K562 (cell line): ENCODE results near the gene DENND4C. TPM values are rescaled to one million over a fixed set of nuclear protein-coding genes. Genes with fewer than 3 reads are reported as not detected.

Source experiments
- ATAC-seq: fragments of 200-7000 bp; cut with Tn5 transposase; 3 replicates; pipeline ENCODE4 v1.9.1; 2020; ENCODE audit warnings: moderate library complexity
- BruUV-seq: library from RNA; stranded (reverse); fragments of 400-500 nt; replicated peaks from 2 replicates; lab custom pipeline; 2021; lab: Mats Ljungman, UMichigan
- CTCF ChIA-PET: fragments of 300-600 bp; formaldehyde crosslinking; extraction: SDS; loops from one replicate; lab custom pipeline; 2021; ENCODE audit warnings: low intra/inter-chr PET ratio; lab: Yijun Ruan, JAX
- POLR2A ChIA-PET: fragments of 300-600, 350-650 bp; sonication (Branson Sonifier 250); formaldehyde crosslinking; extraction: SDS; loops from one replicate; lab custom pipeline; 2021; ENCODE audit warnings: antibody characterized with exemption, inconsistent platforms; lab: Yijun Ruan, JAX
- DNase-seq, 4 experiments: peaks; one replicate each; pipeline versions ENCODE4 v3.0.0 to v3.0.0-alpha.2; 2011 to 2018; ENCODE audit warnings: low spot score in 3 of 4, mixed read lengths in 3 of 4; ENCODE audit errors: extremely low read depth in 1 of 4
- FAIRE-seq: peaks from 2 replicates; lab custom pipeline; 2011; peaks lifted over from hg19 to GRCh38; lab: Jason Lieb, UNC
- H2AFZ ChIP-seq: 2 replicates; pipeline ENCODE4 v1.6.0; 2011; ENCODE audit warnings: low read depth, low read length, control low read depth, inconsistent platforms
- H3K27ac ChIP-seq: fragments of 200-600 bp; 3 replicates; pipeline ENCODE4 v1.8.0; 2011; ENCODE audit warnings: low read depth, mild to moderate bottlenecking, control low read depth, inconsistent platforms, low read length, moderate library complexity, mixed read lengths; ENCODE audit errors: extremely low read depth
- H3K27me3 ChIP-seq, 2 experiments: fragments of 300-600 bp in 1 of 2; 2 replicates in 1 of 2; 3 replicates in 1 of 2; pipeline versions ENCODE4 v1.6.0 to v1.8.0; 2011; ENCODE audit warnings: inconsistent platforms in 2 of 2, low read length in 2 of 2, mild to moderate bottlenecking in 1 of 2, mixed read lengths in 1 of 2, moderate library complexity in 1 of 2; ENCODE audit not compliant: control insufficient read depth in 2 of 2, insufficient read depth in 2 of 2
- H3K36me3 ChIP-seq: fragments of 300-600 bp; 3 replicates; pipeline ENCODE4 v1.8.0; 2011; ENCODE audit warnings: mild to moderate bottlenecking, low read length, inconsistent platforms; ENCODE audit not compliant: control insufficient read depth, insufficient read depth
- H3K4me1 ChIP-seq, 2 experiments: fragments of 200-600 bp in 1 of 2; replicated peaks in 1 of 2; 2 replicates in 1 of 2; 3 replicates in 1 of 2; pipeline versions ENCODE4 v1.5.1 to v1.8.0; 2011; ENCODE audit warnings: inconsistent platforms in 2 of 2, low read length in 2 of 2, mild to moderate bottlenecking in 1 of 2, mixed read lengths in 1 of 2, moderate library complexity in 1 of 2; ENCODE audit not compliant: control insufficient read depth in 2 of 2, insufficient read depth in 2 of 2
- H3K4me2 ChIP-seq: 2 replicates; pipeline ENCODE4 v1.6.1; 2011; ENCODE audit warnings: low read length, control low read depth, inconsistent platforms, mixed read lengths; ENCODE audit not compliant: insufficient read depth
- H3K4me3 ChIP-seq: fragments of 200-600 bp; sonication (generic), shearing (Covaris generic); 2 replicates; pipeline ENCODE4 v1.5.1; 2016; ENCODE audit warnings: control low read depth, inconsistent platforms
- H3K79me2 ChIP-seq: fragments of 200-600 bp; 3 replicates; pipeline ENCODE4 v1.8.0; 2011; ENCODE audit warnings: low read length, inconsistent platforms; ENCODE audit not compliant: control insufficient read depth, insufficient read depth
- H3K9ac ChIP-seq, 2 experiments: 2 replicates each; pipeline versions ENCODE4 v1.6.0 to v1.6.1; 2011; ENCODE audit warnings: low read depth in 2 of 2, low read length in 2 of 2, control low read depth in 1 of 2, inconsistent platforms in 1 of 2, mild to moderate bottlenecking in 1 of 2, mixed read lengths in 1 of 2; ENCODE audit not compliant: insufficient read depth in 1 of 2
- H3K9me1 ChIP-seq: one replicate; pipeline ENCODE4 v1.6.0; 2011; ENCODE audit warnings: inconsistent platforms, mild to moderate bottlenecking, low read length, moderate library complexity; ENCODE audit not compliant: control insufficient read depth, insufficient read depth
- H3K9me3 ChIP-seq: replicated peaks from 2 replicates; pipeline ENCODE4 v1.5.1; 2011; ENCODE audit warnings: low read depth, low read length, inconsistent platforms; ENCODE audit not compliant: control insufficient read depth, insufficient read depth
- H4K20me1 ChIP-seq: replicated peaks from 2 replicates; pipeline ENCODE4 v1.6.1; 2011; ENCODE audit warnings: low read length, inconsistent platforms, mixed read lengths; ENCODE audit not compliant: control insufficient read depth, insufficient read depth
- ILF3 ChIP-seq: fragments of 450-650 bp; IDR thresholded peaks from 2 replicates; pipeline ENCODE4 v1.6.1; 2018; ENCODE audit warnings: antibody characterized with exemption, mild to moderate bottlenecking, moderate library complexity, borderline replicate concordance
- KLF16 ChIP-seq: IDR thresholded peaks from 2 replicates; pipeline ENCODE4 v1.6.1; 2016; ENCODE audit warnings: antibody characterized with exemption
- MCM2 ChIP-seq: fragments of 450-650 bp; IDR thresholded peaks from 2 replicates; pipeline ENCODE4 v1.6.1; 2017; ENCODE audit warnings: low read depth, mild to moderate bottlenecking
- WGBS: fragments of 100-300 bp; shearing (Covaris generic); methylation state at CpG from one replicate; pipeline ENCODE4 v1.1.6; 2016; ENCODE audit warnings: low coverage, mixed read lengths; ENCODE audit not compliant: insufficient coverage; ENCODE audit errors: missing lambda C conversion rate; 5-methylcytosine and 5-hydroxymethylcytosine counted together
- in situ Hi-C: fragments of 300-500 bp; cut with MboI; formaldehyde crosslinking; loops from 4 replicates; pipeline ENCODE4 v1.15.0; 2018; ENCODE audit warnings: inconsistent platforms, mixed read lengths
- intact Hi-C: fragments of 100-400 bp; cut with micrococcal nuclease; formaldehyde crosslinking; loops from 2 replicates; pipeline ENCODE4 v1.14.2; 2022
- polyA plus RNA-seq, 8 experiments: library from polyadenylated mRNA; depleted of rRNA in 4 of 8; stranded (reverse) in 5 of 8; unstranded in 3 of 8; fragments of >200 nt; fragmentation: Nextera tagmentation in 2 of 8; fragmentation: Illumina TruSeq in 1 of 8; extraction: Ambion mirVana in 2 of 8; extraction: Trizol in 1 of 8; gene quantifications; 2 replicates each; pipeline versions ENCODE4 v1.2.1 to v1.2.3, GENCODE V29; 2011 to 2014; ENCODE audit warnings: inconsistent platforms in 1 of 8, missing spikeins in 1 of 8
- total RNA-seq, 7 experiments: library from RNA; depleted of rRNA in 6 of 7; stranded (reverse); fragments of >200 nt in 6 of 7; fragmentation: Illumina TruSeq in 2 of 7; extraction: Trizol in 2 of 7; gene quantifications; 2 replicates each; pipeline versions ENCODE4 v1.2.1 to v1.2.3, GENCODE V29; 2011 to 2021; ENCODE audit warnings: low replicate concordance in 1 of 7
- TF ChIP-seq, protein P1 (sequence below): fragments of 250-450 bp; sonication (Bioruptor Pico); IDR thresholded peaks from 2 replicates; pipeline ENCODE4 v1.4.0; 2020

DENND4C gene
- total and polyA plus RNA-seq, 9 of the 15 experiments (the other 6 are each of a cell fraction or from before 2014, with no cell fraction given), result 4.8 to 31.8 (median 13.9) TPM

DNA sequence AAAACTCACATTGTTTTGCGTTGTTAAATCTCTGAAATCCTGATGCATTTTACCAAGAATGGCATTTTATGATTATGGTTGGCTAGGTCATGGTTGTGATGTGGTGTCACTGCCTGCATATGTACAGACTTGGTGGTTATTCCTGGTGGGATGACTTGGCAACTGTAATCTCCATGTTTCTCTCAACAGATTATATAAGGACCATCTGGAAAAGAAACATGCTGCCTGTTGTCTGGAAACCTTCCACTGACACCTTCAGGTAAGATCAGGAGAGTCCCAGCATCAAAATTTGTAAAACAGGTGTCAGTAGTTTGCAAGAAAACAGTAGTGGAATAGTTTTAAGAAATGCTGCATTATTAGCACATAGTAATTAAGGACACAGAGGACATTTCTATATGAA lies 175.3 kb downstream of the DENND4C start:
- H2AFZ ChIP-seq, result no peak overlapping the region
- TF ChIP-seq ILF3 (no peak), KLF16 (no peak), MCM2 (no peak)
- TF ChIP-seq, protein P1, sequence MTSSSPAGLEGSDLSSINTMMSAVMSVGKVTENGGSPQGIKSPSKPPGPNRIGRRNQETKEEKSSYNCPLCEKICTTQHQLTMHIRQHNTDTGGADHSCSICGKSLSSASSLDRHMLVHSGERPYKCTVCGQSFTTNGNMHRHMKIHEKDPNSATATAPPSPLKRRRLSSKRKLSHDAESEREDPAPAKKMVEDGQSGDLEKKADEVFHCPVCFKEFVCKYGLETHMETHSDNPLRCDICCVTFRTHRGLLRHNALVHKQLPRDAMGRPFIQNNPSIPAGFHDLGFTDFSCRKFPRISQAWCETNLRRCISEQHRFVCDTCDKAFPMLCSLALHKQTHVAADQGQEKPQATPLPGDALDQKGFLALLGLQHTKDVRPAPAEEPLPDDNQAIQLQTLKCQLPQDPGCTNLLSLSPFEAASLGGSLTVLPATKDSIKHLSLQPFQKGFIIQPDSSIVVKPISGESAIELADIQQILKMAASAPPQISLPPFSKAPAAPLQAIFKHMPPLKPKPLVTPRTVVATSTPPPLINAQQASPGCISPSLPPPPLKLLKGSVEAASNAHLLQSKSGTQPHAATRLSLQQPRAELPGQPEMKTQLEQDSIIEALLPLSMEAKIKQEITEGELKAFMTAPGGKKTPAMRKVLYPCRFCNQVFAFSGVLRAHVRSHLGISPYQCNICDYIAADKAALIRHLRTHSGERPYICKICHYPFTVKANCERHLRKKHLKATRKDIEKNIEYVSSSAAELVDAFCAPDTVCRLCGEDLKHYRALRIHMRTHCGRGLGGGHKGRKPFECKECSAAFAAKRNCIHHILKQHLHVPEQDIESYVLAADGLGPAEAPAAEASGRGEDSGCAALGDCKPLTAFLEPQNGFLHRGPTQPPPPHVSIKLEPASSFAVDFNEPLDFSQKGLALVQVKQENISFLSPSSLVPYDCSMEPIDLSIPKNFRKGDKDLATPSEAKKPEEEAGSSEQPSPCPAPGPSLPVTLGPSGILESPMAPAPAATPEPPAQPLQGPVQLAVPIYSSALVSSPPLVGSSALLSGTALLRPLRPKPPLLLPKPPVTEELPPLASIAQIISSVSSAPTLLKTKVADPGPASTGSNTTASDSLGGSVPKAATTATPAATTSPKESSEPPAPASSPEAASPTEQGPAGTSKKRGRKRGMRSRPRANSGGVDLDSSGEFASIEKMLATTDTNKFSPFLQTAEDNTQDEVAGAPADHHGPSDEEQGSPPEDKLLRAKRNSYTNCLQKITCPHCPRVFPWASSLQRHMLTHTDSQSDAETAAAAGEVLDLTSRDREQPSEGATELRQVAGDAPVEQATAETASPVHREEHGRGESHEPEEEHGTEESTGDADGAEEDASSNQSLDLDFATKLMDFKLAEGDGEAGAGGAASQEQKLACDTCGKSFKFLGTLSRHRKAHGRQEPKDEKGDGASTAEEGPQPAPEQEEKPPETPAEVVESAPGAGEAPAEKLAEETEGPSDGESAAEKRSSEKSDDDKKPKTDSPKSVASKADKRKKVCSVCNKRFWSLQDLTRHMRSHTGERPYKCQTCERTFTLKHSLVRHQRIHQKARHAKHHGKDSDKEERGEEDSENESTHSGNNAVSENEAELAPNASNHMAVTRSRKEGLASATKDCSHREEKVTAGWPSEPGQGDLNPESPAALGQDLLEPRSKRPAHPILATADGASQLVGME (CRISPR knock-in tag), result no peak
- TF ChIP-seq, all 486 proteins: peak for 0
- ChIA-PET POLR2A (no interaction called here), CTCF (no interaction called here)
- no peaks in the 10 kb centered on the region for H3K9me1 ChIP-seq
- in situ Hi-C loops (no loop called here), intact Hi-C loops (no loop called here)
- H3K36me3 ChIP-seq, result no peaks in the 10 kb centered on the region
- DNase-seq (no peak), FAIRE-seq (no peak), ATAC-seq (no peak)
- H3K27me3 ChIP-seq, result no peaks in the 10 kb centered on the region
- WGBS, result 31% methylated on average over 1 of the region's 1 CpG
- no TSS peak for BruUV-seq
- H3K9ac ChIP-seq, result no peak overlapping the region
- H4K20me1 ChIP-seq, result no peaks in the 10 kb centered on the region
- H3K79me2 ChIP-seq, result peaks cover 15% of the 10 kb centered on the region; the same call in 2 of the 3 replicates
- peaks cover 9 to 16% of the 10 kb centered on the region in 2 experiments; a peak in 4 of 5 replicates for H3K4me1 ChIP-seq
- H3K27ac ChIP-seq, result no peak overlapping the region
- no peaks in the 10 kb centered on the region for H3K9me3 ChIP-seq
- H3K4me3 ChIP-seq, result no peak overlapping the region
- H3K4me2 ChIP-seq, result no peak overlapping the region
